Esophagus squamous epithelium (tissue), 4 donors: Measurements from ENCODE around the gene SNAPC3.

Source experiments
- POLR2A ChIP-seq, 4 donors: fragments of 450-650 bp; IDR thresholded peaks; one replicate each; pipeline ENCODE4 v1.6.1; 2017; ENCODE audit warnings: antibody characterized with exemption in 4 of 4, mild to moderate bottlenecking in 4 of 4, moderate library complexity in 3 of 4
- TF ChIP-seq, protein P1 (sequence below), 6 experiments: fragments of 450-650 bp in 4 of 6; fragments of 200-600 bp in 2 of 6; sonication (generic) in 2 of 6; IDR thresholded peaks; one replicate each; pipeline ENCODE4 v1.5.1; 2016 to 2019; ENCODE audit warnings: antibody characterized with exemption in 6 of 6, mild to moderate bottlenecking in 4 of 6, moderate library complexity in 4 of 6

DNA sequence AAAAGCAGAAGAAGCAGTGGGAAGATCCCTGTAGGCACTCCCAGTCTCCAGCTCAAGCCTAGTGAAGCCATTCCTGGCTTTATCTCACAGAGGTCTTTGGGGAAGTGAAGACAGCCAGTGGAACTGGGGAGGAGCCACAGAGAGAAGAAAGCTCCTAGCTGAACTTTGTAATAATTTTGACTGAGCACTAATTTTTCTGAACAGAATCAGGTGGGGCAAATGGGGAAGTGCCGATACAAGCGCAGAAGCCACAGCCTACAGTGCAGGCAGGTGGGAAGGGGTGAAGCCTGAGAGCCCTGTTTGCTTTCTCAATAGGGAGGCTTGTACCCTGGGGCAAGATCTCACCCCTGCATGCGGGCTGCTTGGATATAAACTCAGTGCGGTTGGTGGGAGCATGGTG is 48.4 kb upstream of the SNAPC3 start:
- TF ChIP-seq, protein P1, sequence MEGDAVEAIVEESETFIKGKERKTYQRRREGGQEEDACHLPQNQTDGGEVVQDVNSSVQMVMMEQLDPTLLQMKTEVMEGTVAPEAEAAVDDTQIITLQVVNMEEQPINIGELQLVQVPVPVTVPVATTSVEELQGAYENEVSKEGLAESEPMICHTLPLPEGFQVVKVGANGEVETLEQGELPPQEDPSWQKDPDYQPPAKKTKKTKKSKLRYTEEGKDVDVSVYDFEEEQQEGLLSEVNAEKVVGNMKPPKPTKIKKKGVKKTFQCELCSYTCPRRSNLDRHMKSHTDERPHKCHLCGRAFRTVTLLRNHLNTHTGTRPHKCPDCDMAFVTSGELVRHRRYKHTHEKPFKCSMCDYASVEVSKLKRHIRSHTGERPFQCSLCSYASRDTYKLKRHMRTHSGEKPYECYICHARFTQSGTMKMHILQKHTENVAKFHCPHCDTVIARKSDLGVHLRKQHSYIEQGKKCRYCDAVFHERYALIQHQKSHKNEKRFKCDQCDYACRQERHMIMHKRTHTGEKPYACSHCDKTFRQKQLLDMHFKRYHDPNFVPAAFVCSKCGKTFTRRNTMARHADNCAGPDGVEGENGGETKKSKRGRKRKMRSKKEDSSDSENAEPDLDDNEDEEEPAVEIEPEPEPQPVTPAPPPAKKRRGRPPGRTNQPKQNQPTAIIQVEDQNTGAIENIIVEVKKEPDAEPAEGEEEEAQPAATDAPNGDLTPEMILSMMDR (IDR thresholded peaks at IDR 0.05), result no peak
- TF ChIP-seq POLR2A (IDR thresholded peaks at IDR 0.05), result no peak
